Measurements from ENCODE around the gene DOCK2. TPM values are rescaled to one million over a fixed set of nuclear protein-coding genes. Genes with fewer than 3 reads are reported as not detected.

DOCK2 gene
- total and polyA plus RNA-seq, 2 experiments from 2014 or later, result 6.5 to 10.4 TPM

DNA sequence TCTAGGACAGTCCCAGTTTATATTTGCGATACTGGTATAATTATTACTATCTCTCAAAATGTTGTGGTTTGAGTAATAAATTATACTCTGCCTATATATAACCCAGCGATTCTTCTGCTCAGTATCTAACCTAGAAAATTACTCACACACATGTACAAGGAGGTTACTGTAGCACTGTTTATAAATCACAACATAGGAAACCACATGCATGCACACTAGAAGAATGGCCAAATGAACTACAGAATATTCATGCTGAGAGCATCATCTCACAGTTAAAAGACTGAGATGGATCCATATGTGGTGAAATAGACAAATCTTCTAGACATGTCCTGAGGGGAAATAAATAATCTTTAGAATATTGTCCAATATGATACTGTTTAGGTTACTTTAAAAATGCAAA is 281.2 kb downstream of the DOCK2 start:
- Histone ChIP-seq H3K4me1 (ENCODE audit: insufficient read depth) (peaks cover 11% of the 10 kb centered on the region), H3K4me2 (ENCODE audit: unreplicated experiment) (no peak overlapping the region), H4K20me1 (ENCODE audit: insufficient read depth) (peaks cover 3% of the 10 kb centered on the region), H3K4me3 (no peak overlapping the region), H3K36me3 (ENCODE audit: low read depth) (no peaks in the 10 kb centered on the region), H3K9ac (no peak overlapping the region), H3K9me3 (ENCODE audit: low read depth) (no peaks in the 10 kb centered on the region), H3F3A (ENCODE audit: insufficient read depth) (peaks cover 39% of the 10 kb centered on the region), H3K9me2 (ENCODE audit: insufficient read depth) (no peaks in the 10 kb centered on the region), H3K27me3 (replicated peaks; ENCODE audit: insufficient read depth) (no peaks in the 10 kb centered on the region), H3K27ac (no peak overlapping the region), H3K79me2 (ENCODE audit: insufficient read depth) (peaks cover 88% of the 10 kb centered on the region), H2AFZ (no peak overlapping the region)
- 77 to 84% methylated on average over 2 of the region's 2 CpGs for WGBS, 2 experiments (ENCODE audit: low coverage in 1 of 2, low lambda C conversion rate in 2 of 2, missing lambda C conversion rate in 2 of 2)
- TF ChIP-seq EZH2 (IDR thresholded peaks at IDR 0.05; ENCODE audit: insufficient read depth, poor library complexity, severe bottlenecking), result no peak
- in situ Hi-C loops (cut with MboI), result no loop called here
- DNase-seq, result no peak

DNA sequence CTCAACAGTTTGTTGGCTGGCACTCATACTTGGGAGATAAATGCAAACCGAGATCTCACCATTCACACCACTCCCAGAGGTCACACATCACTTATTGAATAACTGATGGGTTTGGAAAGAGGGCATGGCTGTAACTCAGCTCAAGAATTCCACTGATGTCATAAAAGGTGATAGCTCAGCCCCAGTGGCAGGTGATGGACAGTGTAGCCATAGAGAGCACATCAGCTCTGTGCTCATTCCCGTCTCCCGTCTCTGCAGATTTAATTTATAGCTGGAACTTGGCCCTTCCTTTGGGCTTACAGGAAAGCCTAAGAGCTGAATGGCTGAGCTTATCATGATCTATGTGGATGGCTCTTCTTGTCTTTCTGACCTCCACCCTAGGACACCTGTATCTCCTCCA is 283.4 kb downstream of the DOCK2 start:
- H3K4me2 ChIP-seq (ENCODE audit: unreplicated experiment), result no peak overlapping the region
- H3K36me3 ChIP-seq (ENCODE audit: low read depth), result no peaks in the 10 kb centered on the region
- no peaks in the 10 kb centered on the region; the same call in 1 of the 2 replicates for H4K20me1 ChIP-seq (ENCODE audit: insufficient read depth)
- 82 to 89% methylated on average over 3 of the region's 3 CpGs for WGBS, 2 experiments (ENCODE audit: low coverage in 1 of 2, low lambda C conversion rate in 2 of 2, missing lambda C conversion rate in 2 of 2)
- no peak overlapping the region for H3K4me3 ChIP-seq
- peaks cover 36% of the 10 kb centered on the region for H3F3A ChIP-seq (ENCODE audit: insufficient read depth)
- H3K27ac ChIP-seq, result no peak overlapping the region
- in situ Hi-C loops (cut with MboI), result no loop called here
- peaks cover 92% of the 10 kb centered on the region for H3K79me2 ChIP-seq (ENCODE audit: insufficient read depth)
- no peak for DNase-seq
- no peak for TF ChIP-seq EZH2 (IDR thresholded peaks at IDR 0.05; ENCODE audit: insufficient read depth, poor library complexity, severe bottlenecking)
- no peak for TF ChIP-seq EZH2phosphoT487 (IDR thresholded peaks at IDR 0.05; ENCODE audit: insufficient read depth, low read depth)
- H3K9ac ChIP-seq, result no peak overlapping the region
- no peaks in the 10 kb centered on the region for H3K4me1 ChIP-seq (ENCODE audit: insufficient read depth)
- H3K27me3 ChIP-seq (replicated peaks; ENCODE audit: insufficient read depth), result no peaks in the 10 kb centered on the region
- H2AFZ ChIP-seq, result no peak overlapping the region
- no peaks in the 10 kb centered on the region for H3K9me3 ChIP-seq (ENCODE audit: low read depth)
- H3K9me2 ChIP-seq (ENCODE audit: insufficient read depth), result no peaks in the 10 kb centered on the region

- Histone ChIP-seq H3K27ac (no peak overlapping the region), H2AFZ (no peak overlapping the region), H3K4me1 (ENCODE audit: insufficient read depth) (no peaks in the 10 kb centered on the region), H3K79me2 (ENCODE audit: insufficient read depth) (peaks cover 92% of the 10 kb centered on the region), H3K36me3 (ENCODE audit: low read depth) (no peaks in the 10 kb centered on the region), H3K4me2 (ENCODE audit: unreplicated experiment) (no peak overlapping the region), H3K9me2 (ENCODE audit: insufficient read depth) (no peaks in the 10 kb centered on the region), H4K20me1 (ENCODE audit: insufficient read depth) (no peaks in the 10 kb centered on the region; the same call in 1 of the 2 replicates), H3K9me3 (ENCODE audit: low read depth) (no peaks in the 10 kb centered on the region), H3F3A (ENCODE audit: insufficient read depth) (peaks cover 27% of the 10 kb centered on the region), H3K9ac (no peak overlapping the region), H3K27me3 (replicated peaks; ENCODE audit: insufficient read depth) (no peaks in the 10 kb centered on the region), H3K4me3 (no peak overlapping the region)
- in situ Hi-C loops (cut with MboI), result no loop called here
- DNase-seq, result no peak
- WGBS, 2 experiments (ENCODE audit: low coverage in 1 of 2, low lambda C conversion rate in 2 of 2, missing lambda C conversion rate in 2 of 2), result 45% methylated on average over 3 of the region's 3 CpGs
- no peak for TF ChIP-seq EZH2phosphoT487 (IDR thresholded peaks at IDR 0.05; ENCODE audit: insufficient read depth, low read depth)
- TF ChIP-seq EZH2 (IDR thresholded peaks at IDR 0.05; ENCODE audit: insufficient read depth, poor library complexity, severe bottlenecking), result no peak
Measured at GRCh38 chr5:169921384-169921783, 284.3 kb downstream of the DOCK2 start.

DNA sequence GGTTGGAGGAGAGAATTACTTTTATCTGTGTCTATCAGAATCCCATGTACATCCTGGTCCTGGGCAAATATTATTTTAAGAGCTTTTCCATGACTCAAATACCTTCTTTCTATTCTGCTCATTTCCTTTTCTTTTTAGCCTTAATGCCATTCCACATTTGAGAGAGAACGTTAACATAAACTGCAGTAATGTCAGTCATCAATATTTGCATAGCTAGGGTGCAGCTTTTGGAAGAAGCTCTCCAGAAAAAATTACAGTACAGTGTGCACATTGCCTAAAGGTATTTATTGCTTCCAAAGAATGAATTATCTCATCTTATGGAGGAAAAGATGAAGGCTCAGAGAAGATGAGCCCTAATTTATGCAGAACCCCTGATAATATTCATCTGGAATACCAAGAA is 284.9 kb downstream of the DOCK2 start:
- TF ChIP-seq EZH2 (IDR thresholded peaks at IDR 0.05; ENCODE audit: insufficient read depth, poor library complexity, severe bottlenecking) (no peak), EZH2phosphoT487 (IDR thresholded peaks at IDR 0.05; ENCODE audit: insufficient read depth, low read depth) (no peak)
- H3K4me2 ChIP-seq (ENCODE audit: unreplicated experiment), result no peak overlapping the region
- peaks cover 90% of the 10 kb centered on the region for H3K79me2 ChIP-seq (ENCODE audit: insufficient read depth)
- no peaks in the 10 kb centered on the region for H3K9me3 ChIP-seq (ENCODE audit: low read depth)
- H3K9me2 ChIP-seq (ENCODE audit: insufficient read depth), result no peaks in the 10 kb centered on the region
- WGBS, 2 experiments (ENCODE audit: low coverage in 1 of 2, low lambda C conversion rate in 2 of 2, missing lambda C conversion rate in 2 of 2), result 98 to 100% methylated on average over 1 of the region's 1 CpG
- H3F3A ChIP-seq (ENCODE audit: insufficient read depth), result peaks cover 21% of the 10 kb centered on the region
- in situ Hi-C loops (cut with MboI), result no loop called here
- no peaks in the 10 kb centered on the region for H3K4me1 ChIP-seq (ENCODE audit: insufficient read depth)
- H4K20me1 ChIP-seq (ENCODE audit: insufficient read depth), result no peaks in the 10 kb centered on the region; the same call in 1 of the 2 replicates
- H3K27ac ChIP-seq, result no peak overlapping the region
- H3K9ac ChIP-seq, result no peak overlapping the region
- no peak for DNase-seq
- no peaks in the 10 kb centered on the region for H3K27me3 ChIP-seq (replicated peaks; ENCODE audit: insufficient read depth)
- no peak overlapping the region for H2AFZ ChIP-seq
- H3K4me3 ChIP-seq, result no peak overlapping the region
- no peaks in the 10 kb centered on the region for H3K36me3 ChIP-seq (ENCODE audit: low read depth)

DNA sequence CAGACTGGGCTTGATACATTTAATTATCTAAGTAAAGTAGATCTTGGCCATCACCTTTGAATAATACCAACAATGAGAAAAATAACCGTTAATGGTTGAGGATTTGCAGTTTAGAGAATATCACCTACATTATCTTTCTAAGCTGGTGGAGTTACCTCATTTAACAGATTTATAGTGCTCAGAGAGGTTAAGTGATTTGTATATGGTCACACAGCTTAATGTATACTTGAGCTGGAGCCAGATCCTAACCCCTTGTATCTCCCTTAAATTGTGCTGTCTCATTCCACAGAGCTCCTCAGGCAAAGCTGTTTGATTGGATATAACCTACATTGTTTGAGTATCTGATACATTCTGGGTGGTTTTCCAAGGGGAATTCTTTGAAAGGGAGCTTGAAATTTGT is 285.4 kb downstream of the DOCK2 start:
- H3K9me2 ChIP-seq (ENCODE audit: insufficient read depth), result no peaks in the 10 kb centered on the region
- no peaks in the 10 kb centered on the region for H3K9me3 ChIP-seq (ENCODE audit: low read depth)
- H2AFZ ChIP-seq, result no peak overlapping the region
- peaks cover 90% of the 10 kb centered on the region for H3K79me2 ChIP-seq (ENCODE audit: insufficient read depth)
- H4K20me1 ChIP-seq (ENCODE audit: insufficient read depth), result no peaks in the 10 kb centered on the region
- 96 to 100% methylated on average over 1 of the region's 1 CpG for WGBS, 2 experiments (ENCODE audit: low coverage in 1 of 2, low lambda C conversion rate in 2 of 2, missing lambda C conversion rate in 2 of 2)
- no peak for DNase-seq
- H3K36me3 ChIP-seq (ENCODE audit: low read depth), result no peaks in the 10 kb centered on the region
- in situ Hi-C loops (cut with MboI), result no loop called here
- H3K4me3 ChIP-seq, result no peak overlapping the region
- no peak for TF ChIP-seq EZH2phosphoT487 (IDR thresholded peaks at IDR 0.05; ENCODE audit: insufficient read depth, low read depth)
- TF ChIP-seq EZH2 (IDR thresholded peaks at IDR 0.05; ENCODE audit: insufficient read depth, poor library complexity, severe bottlenecking), result no peak
- H3F3A ChIP-seq (ENCODE audit: insufficient read depth), result peaks cover 17% of the 10 kb centered on the region; the same call in 1 of the 2 replicates
- no peak overlapping the region for H3K27ac ChIP-seq
- no peaks in the 10 kb centered on the region for H3K4me1 ChIP-seq (ENCODE audit: insufficient read depth)
- H3K9ac ChIP-seq, result no peak overlapping the region
- no peak overlapping the region for H3K4me2 ChIP-seq (ENCODE audit: unreplicated experiment)
- H3K27me3 ChIP-seq (replicated peaks; ENCODE audit: insufficient read depth), result no peaks in the 10 kb centered on the region
